CD14-positive monocyte (primary cell): ENCODE results near the gene RFX1. TPM values are rescaled to one million over a fixed set of nuclear protein-coding genes. Genes with fewer than 3 reads are reported as not detected.

Experiments
- DNase-seq, 3 donors: peaks; one replicate each; pipeline ENCODE4 v3.0.0-alpha.2; 2011 to 2022
- H2AFZ ChIP-seq: 2 replicates; pipeline ENCODE4 v1.6.0; 2012; ENCODE audit warnings: mild to moderate bottlenecking, low read depth, low read length, inconsistent platforms; ENCODE audit not compliant: insufficient read depth, poor library complexity, severe bottlenecking
- H3K27ac ChIP-seq, 2 donors: 1 replicate in 1 of 2; 2 replicates in 1 of 2; pipeline ENCODE4 v1.5.1; 2012 to 2013; ENCODE audit warnings: low read length in 2 of 2, control low read depth in 1 of 2, inconsistent platforms in 1 of 2, low read depth in 1 of 2, mild to moderate bottlenecking in 1 of 2
- H3K27me3 ChIP-seq, 2 donors: one replicate each; pipeline versions ENCODE4 v1.6.0 to v1.6.1; 2011 to 2013; ENCODE audit warnings: low read length in 2 of 2; ENCODE audit not compliant: control insufficient read depth in 2 of 2, insufficient read depth in 2 of 2
- H3K36me3 ChIP-seq, 2 donors: replicated peaks in 1 of 2; 1 replicate in 1 of 2; 2 replicates in 1 of 2; pipeline versions ENCODE4 v1.5.1 to v1.6.1; 2012 to 2013; ENCODE audit warnings: low read length in 2 of 2, control low read depth in 1 of 2, inconsistent platforms in 1 of 2, mild to moderate bottlenecking in 1 of 2; ENCODE audit not compliant: insufficient read depth in 2 of 2, control insufficient read depth in 1 of 2
- H3K4me1 ChIP-seq, 2 donors: 1 replicate in 1 of 2; 2 replicates in 1 of 2; pipeline versions ENCODE4 v1.5.1 to v1.6.1; 2012 to 2013; ENCODE audit warnings: low read length in 2 of 2, control low read depth in 1 of 2, inconsistent platforms in 1 of 2, mild to moderate bottlenecking in 1 of 2, moderate library complexity in 1 of 2; ENCODE audit not compliant: insufficient read depth in 2 of 2, control insufficient read depth in 1 of 2
- H3K4me2 ChIP-seq: replicated peaks from 2 replicates; pipeline ENCODE3; 2012; ENCODE audit warnings: low read length, moderate library complexity, mild to moderate bottlenecking; ENCODE audit not compliant: poor library complexity, severe bottlenecking; ENCODE audit errors: extremely low read depth
- H3K4me3 ChIP-seq, 3 experiments: fragments of 200-600 bp in 1 of 3; sonication (generic) in 1 of 3; replicated peaks in 1 of 3; 1 replicate in 2 of 3; 2 replicates in 1 of 3; pipeline ENCODE4 v1.5.1; 2011 to 2013; ENCODE audit warnings: low read length in 3 of 3, mild to moderate bottlenecking in 3 of 3, control low read depth in 2 of 3, low read depth in 2 of 3, inconsistent platforms in 1 of 3, moderate library complexity in 1 of 3
- H3K79me2 ChIP-seq: 2 replicates; pipeline ENCODE4 v1.6.0; 2012; ENCODE audit warnings: mild to moderate bottlenecking, control low read depth, inconsistent platforms, low read length, moderate library complexity; ENCODE audit not compliant: insufficient read depth
- H3K9ac ChIP-seq: 2 replicates; pipeline ENCODE4 v1.6.0; 2017; ENCODE audit warnings: low read length, mild to moderate bottlenecking; ENCODE audit not compliant: insufficient read depth, poor library complexity, severe bottlenecking
- H3K9me3 ChIP-seq, 2 donors: replicated peaks in 1 of 2; 1 replicate in 1 of 2; 2 replicates in 1 of 2; pipeline versions ENCODE4 v1.5.1 to v1.6.1; 2012 to 2013; ENCODE audit warnings: low read length in 2 of 2, control low read depth in 1 of 2; ENCODE audit not compliant: control insufficient read depth in 1 of 2, insufficient read depth in 1 of 2
- H4K20me1 ChIP-seq: 2 replicates; pipeline ENCODE4 v1.6.0; 2012; ENCODE audit warnings: mild to moderate bottlenecking, low read length, control low read depth, moderate library complexity; ENCODE audit not compliant: insufficient read depth
- H3K27ac Mint-ChIP-seq, 7 donors: one replicate each; pipeline ENCODE4 v1.8.0; 2020; ENCODE audit warnings: mild to moderate bottlenecking in 7 of 7, mixed read lengths in 7 of 7, moderate library complexity in 6 of 7, inconsistent platforms in 2 of 7
- H3K27me3 Mint-ChIP-seq, 3 donors: one replicate each; pipeline ENCODE4 v1.8.0; 2021 to 2022; ENCODE audit warnings: low read depth in 3 of 3, mild to moderate bottlenecking in 3 of 3, mixed read lengths in 3 of 3, moderate library complexity in 3 of 3, inconsistent platforms in 1 of 3
- H3K36me3 Mint-ChIP-seq, 2 donors: one replicate each; pipeline ENCODE4 v1.8.0; 2020; ENCODE audit warnings: mixed read lengths in 2 of 2, inconsistent platforms in 1 of 2, mild to moderate bottlenecking in 1 of 2
- H3K4me1 Mint-ChIP-seq: one replicate; pipeline ENCODE4 v1.8.0; 2020; ENCODE audit warnings: mild to moderate bottlenecking, mixed read lengths
- H3K4me3 Mint-ChIP-seq, 2 donors: one replicate each; pipeline ENCODE4 v1.8.0; 2020; ENCODE audit warnings: mild to moderate bottlenecking in 2 of 2, mixed read lengths in 2 of 2, moderate library complexity in 1 of 2
- H3K9me3 Mint-ChIP-seq, 7 donors: one replicate each; pipeline ENCODE4 v1.8.0; 2020 to 2022; ENCODE audit warnings: mixed read lengths in 7 of 7, mild to moderate bottlenecking in 6 of 7, moderate library complexity in 6 of 7, inconsistent platforms in 2 of 7
- WGBS: methylation state at CpG from one replicate; pipeline ENCODE4 v1.1.5; 2013; ENCODE audit warnings: missing lambda C conversion rate; ENCODE audit not compliant: insufficient coverage; 5-methylcytosine and 5-hydroxymethylcytosine counted together
- intact Hi-C, 2 donors: fragments of 100-400 bp; cut with micrococcal nuclease; formaldehyde crosslinking; loops; one replicate each; pipeline versions ENCODE4 v1.15.0 to v1.15.1; 2023
- polyA plus RNA-seq, 3 donors: library from polyadenylated mRNA; depleted of rRNA in 1 of 3; unstranded in 2 of 3; stranded (reverse) in 1 of 3; fragments of 300-500 nt in 2 of 3; fragments of >200 nt in 1 of 3; fragmentation: Illumina TruSeq in 2 of 3; gene quantifications; 1 replicate in 2 of 3; 2 replicates in 1 of 3; pipeline ENCODE4 v1.2.3, GENCODE V29; 2012 to 2021
- TF ChIP-seq, protein P1 (sequence below): fragments of 200-600 bp; IDR thresholded peaks from one replicate; pipeline ENCODE4 v1.8.0; 2022; ENCODE audit warnings: antibody characterized with exemption, mild to moderate bottlenecking

The RFX1 gene
- polyA plus RNA-seq, 3 donors, result 0.89 to 12.8 (median 0.95) TPM

DNA sequence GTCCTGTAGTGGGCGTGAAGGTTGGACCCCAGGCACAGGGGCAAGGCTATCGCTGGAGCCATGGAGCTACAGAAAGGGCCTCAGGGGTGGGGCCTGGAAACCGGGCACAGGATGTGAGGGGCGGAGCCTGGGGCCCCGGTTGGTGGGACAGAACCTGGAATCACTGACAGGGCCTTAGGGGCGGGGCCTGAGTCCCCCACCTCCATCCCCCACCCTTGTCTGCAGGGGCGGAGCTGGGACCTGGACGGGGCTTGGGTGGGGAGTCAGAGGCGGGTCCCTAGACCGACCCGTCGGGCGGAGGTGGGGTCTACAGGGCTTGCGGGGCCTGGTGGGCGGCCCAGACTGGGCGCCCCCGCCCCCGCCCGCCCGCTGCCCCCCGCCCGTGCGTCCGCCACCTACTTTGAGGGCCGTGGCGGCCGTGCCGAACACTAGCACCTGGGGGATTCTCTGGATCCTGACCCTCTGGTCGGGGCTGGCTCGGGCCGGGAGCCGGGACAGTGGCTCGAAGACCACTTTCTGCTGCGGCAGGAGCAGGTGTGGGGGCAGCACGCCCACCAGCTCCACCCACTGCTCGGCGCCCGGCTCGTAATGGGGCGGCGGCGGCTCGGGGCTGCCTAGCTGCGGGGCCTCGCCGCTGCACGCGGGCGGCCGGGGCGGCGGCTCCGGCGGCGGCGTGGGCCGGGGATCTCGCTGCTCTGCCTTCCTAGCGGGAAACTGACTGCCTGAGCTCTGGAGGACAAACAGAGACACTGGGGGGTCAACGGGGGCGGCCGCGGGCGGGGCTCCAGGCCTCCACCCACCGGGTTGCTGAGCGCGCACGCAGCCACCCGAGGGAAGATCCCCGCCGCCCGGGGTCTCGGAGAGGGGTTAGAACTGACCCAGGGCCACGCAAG is 27.5 kb downstream of the RFX1 start:
- Histone ChIP-seq H2AFZ (peak overlapping the region; percentile 78), H3K27me3 (no peaks in the 10 kb centered on the region), H4K20me1 (no peaks in the 10 kb centered on the region), H3K4me2 (peak overlapping the region; percentile 73), H3K4me3 (peak overlapping the region; percentile 33 to 78 (median 45)), H3K9ac (peak overlapping the region; percentile 72), H3K36me3 (peaks cover 21 to 52% of the 10 kb centered on the region in 2 donors), H3K4me1 (peaks cover 27 to 45% of the 10 kb centered on the region in 2 donors), H3K79me2 (no peaks in the 10 kb centered on the region), H3K9me3 (no peaks in the 10 kb centered on the region), H3K27ac (peak overlapping the region; percentile 48 to 76)
- TF ChIP-seq, protein P1, sequence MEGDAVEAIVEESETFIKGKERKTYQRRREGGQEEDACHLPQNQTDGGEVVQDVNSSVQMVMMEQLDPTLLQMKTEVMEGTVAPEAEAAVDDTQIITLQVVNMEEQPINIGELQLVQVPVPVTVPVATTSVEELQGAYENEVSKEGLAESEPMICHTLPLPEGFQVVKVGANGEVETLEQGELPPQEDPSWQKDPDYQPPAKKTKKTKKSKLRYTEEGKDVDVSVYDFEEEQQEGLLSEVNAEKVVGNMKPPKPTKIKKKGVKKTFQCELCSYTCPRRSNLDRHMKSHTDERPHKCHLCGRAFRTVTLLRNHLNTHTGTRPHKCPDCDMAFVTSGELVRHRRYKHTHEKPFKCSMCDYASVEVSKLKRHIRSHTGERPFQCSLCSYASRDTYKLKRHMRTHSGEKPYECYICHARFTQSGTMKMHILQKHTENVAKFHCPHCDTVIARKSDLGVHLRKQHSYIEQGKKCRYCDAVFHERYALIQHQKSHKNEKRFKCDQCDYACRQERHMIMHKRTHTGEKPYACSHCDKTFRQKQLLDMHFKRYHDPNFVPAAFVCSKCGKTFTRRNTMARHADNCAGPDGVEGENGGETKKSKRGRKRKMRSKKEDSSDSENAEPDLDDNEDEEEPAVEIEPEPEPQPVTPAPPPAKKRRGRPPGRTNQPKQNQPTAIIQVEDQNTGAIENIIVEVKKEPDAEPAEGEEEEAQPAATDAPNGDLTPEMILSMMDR, result no peak
- intact Hi-C loops, result no loop called here
- H3K36me3 Mint-ChIP-seq, result peaks cover 42 to 64% of the 10 kb centered on the region in 2 donors
- H3K27ac Mint-ChIP-seq, result peak overlapping the region; percentile 80 to 91 (median 84)
- under 1% methylated on average over 69 of the region's 74 CpGs for WGBS
- peaks cover 0 to 2% (median 0%) of the 10 kb centered on the region in 3 donors for H3K27me3 Mint-ChIP-seq
- peak; percentile 35 to 62 (median 60) for DNase-seq
- H3K4me1 Mint-ChIP-seq, result peaks cover 36% of the 10 kb centered on the region
- H3K4me3 Mint-ChIP-seq, result peak overlapping the region; percentile 76 to 84
- no peaks in the 10 kb centered on the region for H3K9me3 Mint-ChIP-seq

DNA sequence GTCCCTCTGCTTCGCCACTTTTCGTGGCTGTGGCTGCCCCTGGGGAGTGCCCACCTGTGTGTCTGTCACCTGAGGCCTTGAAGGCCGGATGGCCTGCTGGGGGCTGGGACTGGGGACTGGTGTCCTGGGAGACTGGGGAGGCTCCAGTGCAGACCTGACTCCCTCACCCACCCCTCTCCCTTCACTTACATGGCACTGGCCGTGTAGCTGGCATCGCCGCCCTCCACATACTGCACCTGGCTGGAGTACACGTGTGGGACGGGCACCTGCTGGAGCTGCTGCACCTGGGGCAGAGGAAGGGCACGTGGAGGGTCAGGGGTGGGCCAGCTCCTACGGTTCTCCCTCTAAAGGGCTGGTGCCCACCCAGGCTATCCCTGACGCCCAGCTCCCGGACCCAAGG is 28.3 kb downstream of the RFX1 start:
- peak overlapping the region; percentile 71 to 82 for H3K4me3 Mint-ChIP-seq
- Histone ChIP-seq H4K20me1 (no peaks in the 10 kb centered on the region), H3K79me2 (no peaks in the 10 kb centered on the region), H3K4me1 (peaks cover 27 to 45% of the 10 kb centered on the region in 2 donors), H3K27me3 (no peaks in the 10 kb centered on the region), H3K9ac (no peak overlapping the region), H3K36me3 (peaks cover 25 to 51% of the 10 kb centered on the region in 2 donors), H2AFZ (peak overlapping the region; percentile 78), H3K4me2 (peak overlapping the region; percentile 73), H3K27ac (peak overlapping the region; percentile 31 to 76), H3K4me3 (peak overlapping the region in 1 of 3 experiments; percentile 78), H3K9me3 (no peaks in the 10 kb centered on the region)
- TF ChIP-seq, protein P1, result no peak
- H3K27me3 Mint-ChIP-seq, result peaks cover 0 to 1% (median 0%) of the 10 kb centered on the region in 3 donors
- intact Hi-C loops, result no loop called here
- 85% methylated on average over 7 of the region's 12 CpGs for WGBS
- peaks cover 36% of the 10 kb centered on the region for H3K4me1 Mint-ChIP-seq
- H3K9me3 Mint-ChIP-seq, result no peaks in the 10 kb centered on the region
- H3K27ac Mint-ChIP-seq, result peak overlapping the region; percentile 80 to 91 (median 84)
- DNase-seq, result peak in 1 of 3 donors; percentile 4
- peaks cover 44 to 67% of the 10 kb centered on the region in 2 donors for H3K36me3 Mint-ChIP-seq
